GM12891 (cell line): ENCODE data around the gene TJAP1.

ENCODE experiments used
- POLR2A ChIP-seq: IDR thresholded peaks from 2 replicates; pipeline ENCODE4 v1.6.1; 2011; ENCODE audit warnings: low read depth, low read length, control low read depth
- POLR2AphosphoS5 ChIP-seq: IDR thresholded peaks from 2 replicates; pipeline ENCODE4 v1.6.1; 2011; ENCODE audit warnings: low read depth, low read length, control low read depth

GRCh38 chr6:43497689-43498088 lies 20.3 kb downstream of the TJAP1 start:
- TF ChIP-seq POLR2A (no peak), POLR2AphosphoS5 (no peak)
